Daoy (cell line): ENCODE measurements around the gene EFHB. TPM values are rescaled to one million over a fixed set of nuclear protein-coding genes. Genes with fewer than 3 reads are reported as not detected.

ENCODE experiments used
- total RNA-seq: library from RNA; depleted of rRNA; stranded (reverse); fragments of >200 nt; shearing (Covaris generic); gene quantifications from 2 replicates; pipeline ENCODE4 v1.2.3, GENCODE V29; 2014; rRNA removed

EFHB gene
- total RNA-seq, 1 experiment from 2014 or later, result not detected

Other genes starting within 250 kb of the EFHB start
- gene RAB5A, start 12.9 kb upstream of the EFHB start, total RNA-seq, result 19.2 TPM in 2 replicates
- gene PP2D1, start 78.0 kb upstream of the EFHB start, total RNA-seq, result not detected in 2 replicates
- gene KAT2B, start 106.2 kb upstream of the EFHB start, total RNA-seq, result 1.6 and 7.5 TPM in 2 replicates